Glutamatergic neuron (in vitro differentiated cells): ENCODE data around the gene KMT2B. TPM values are rescaled to one million over a fixed set of nuclear protein-coding genes. Genes with fewer than 3 reads are reported as not detected.

Source experiments
- DNase-seq: peaks from one replicate; pipeline ENCODE4 v3.0.0; 2022
- H3K27ac Mint-ChIP-seq: one replicate; pipeline ENCODE4 v1.8.0; 2020; ENCODE audit warnings: mild to moderate bottlenecking, mixed read lengths, inconsistent platforms; ENCODE audit not compliant: unreplicated experiment
- H3K27me3 Mint-ChIP-seq: one replicate; pipeline ENCODE4 v1.8.0; 2020; ENCODE audit warnings: mild to moderate bottlenecking, moderate library complexity, mixed read lengths, inconsistent platforms; ENCODE audit not compliant: unreplicated experiment
- H3K36me3 Mint-ChIP-seq: one replicate; pipeline ENCODE4 v1.8.0; 2020; ENCODE audit warnings: mild to moderate bottlenecking, mixed read lengths, inconsistent platforms; ENCODE audit not compliant: unreplicated experiment
- H3K4me1 Mint-ChIP-seq: one replicate; pipeline ENCODE4 v1.8.0; 2020; ENCODE audit warnings: mild to moderate bottlenecking, low read depth, mixed read lengths, inconsistent platforms; ENCODE audit not compliant: unreplicated experiment
- H3K4me3 Mint-ChIP-seq: one replicate; pipeline ENCODE4 v1.8.0; 2020; ENCODE audit warnings: mild to moderate bottlenecking, mixed read lengths, inconsistent platforms; ENCODE audit not compliant: unreplicated experiment
- H3K9me3 Mint-ChIP-seq: one replicate; pipeline ENCODE4 v1.8.0; 2020; ENCODE audit warnings: mild to moderate bottlenecking, moderate library complexity, mixed read lengths, inconsistent platforms; ENCODE audit not compliant: unreplicated experiment
- CTCF ChIP-seq: fragments of 200-600 bp; sonication (generic); IDR thresholded peaks from one replicate; pipeline ENCODE4 v1.5.0; 2021; ENCODE audit not compliant: partially characterized antibody, unreplicated experiment
- total RNA-seq: library from RNA; stranded (reverse); fragmentation: NEBNext Ultra II Directional; extraction: Animal tissue kit (Norgen Biotek cat#: 25700); gene quantifications from one replicate; pipeline ENCODE4 v1.2.1, GENCODE V29; 2021; ENCODE audit not compliant: unreplicated experiment

Gene KMT2B
- total RNA-seq, 1 donor from 2014 or later: 60.8 TPM

GRCh38 chr19:35746087-35746462, 28.3 kb downstream of the KMT2B start:
- H3K27me3 Mint-ChIP-seq: peaks cover 5% of the 10 kb centered on the region
- H3K4me1 Mint-ChIP-seq: peaks cover 10% of the 10 kb centered on the region
- H3K4me3 Mint-ChIP-seq: peak overlapping the region; percentile 98

GRCh38 chr19:35746531-35746930, 28.7 kb downstream of the KMT2B start:
- TF ChIP-seq CTCF: no peak
- no peak for DNase-seq
- H3K27ac Mint-ChIP-seq: peak overlapping the region; percentile 96
- H3K4me1 Mint-ChIP-seq: peaks cover 10% of the 10 kb centered on the region
- H3K4me3 Mint-ChIP-seq: peak overlapping the region; percentile 98
- peaks cover 5% of the 10 kb centered on the region for H3K27me3 Mint-ChIP-seq
- H3K36me3 Mint-ChIP-seq: no peaks in the 10 kb centered on the region
- H3K9me3 Mint-ChIP-seq: peaks cover 10% of the 10 kb centered on the region

More at GRCh38 chr19:35746087-35746462, 28.3 kb downstream of the KMT2B start:
- H3K27ac Mint-ChIP-seq: peak overlapping the region; percentile 96
- H3K36me3 Mint-ChIP-seq: no peaks in the 10 kb centered on the region
- no peak for TF ChIP-seq CTCF
- H3K9me3 Mint-ChIP-seq: peaks cover 10% of the 10 kb centered on the region
- no peak for DNase-seq

- peak within 1 kb of the TSS; percentile 73 for H3K27ac Mint-ChIP-seq
- H3K4me3 Mint-ChIP-seq: peak within 1 kb of the TSS; percentile 93
- TF ChIP-seq CTCF: no peak
- H3K4me1 Mint-ChIP-seq: peaks cover 10% of the 10 kb centered on the region
- DNase-seq: peak; percentile 98
- peaks cover 6% of the 10 kb centered on the region for H3K27me3 Mint-ChIP-seq
- H3K9me3 Mint-ChIP-seq: peaks cover 5% of the 10 kb centered on the region
- H3K36me3 Mint-ChIP-seq: no peaks in the 10 kb centered on the region
These were observed 30.6 kb downstream of the KMT2B start, which contains the start of gene LIN37 for GRCh38 chr19:35748106-35749020. TSS of gene LIN37 (plus strand) at chr19:35748576. CDS start at chr19:35748725, 149 bp downstream.

- TF ChIP-seq CTCF: no peak
- DNase-seq: no peak
- Mint-ChIP-seq H3K4me3 (peak overlapping the region; percentile 50), H3K27ac (no peak overlapping the region), H3K27me3 (peaks cover 16% of the 10 kb centered on the region), H3K9me3 (peaks cover 6% of the 10 kb centered on the region), H3K4me1 (peaks cover 14% of the 10 kb centered on the region), H3K36me3 (no peaks in the 10 kb centered on the region)
These were observed 32.4 kb downstream of the KMT2B start for GRCh38 chr19:35750167-35750566.
